HG03025 (cell line): ENCODE measurements around the gene TTLL4.
"Not testable (repeated sequence)": the region's sequence is repeated elsewhere in the genome, so short reads cannot be mapped to it uniquely, and the experiment has no call there.

Source experiments
- ATAC-seq: cut with Tn5 transposase; IDR thresholded peaks from one replicate; pipeline ENCODE4 v1.9.1; 2021; ENCODE audit warnings: mild to moderate bottlenecking, moderate library complexity; ENCODE audit not compliant: unreplicated experiment, low FRiP score

TTLL4 gene

GRCh38 chr2:218744615-218745014, 34.0 kb downstream of the TTLL4 start:
- ATAC-seq = no peak

- ATAC-seq = no peak
These were observed 34.5 kb downstream of the TTLL4 start for GRCh38 chr2:218745160-218745558.

GRCh38 chr2:218745559-218746469, 35.2 kb downstream of the TTLL4 start:
- ATAC-seq = no peak

GRCh38 chr2:218746470-218746795, 35.8 kb downstream of the TTLL4 start:
- ATAC-seq = no peak

- no peak for ATAC-seq
These were observed 36.3 kb downstream of the TTLL4 start for GRCh38 chr2:218746960-218747359.

GRCh38 chr2:218748741-218749441, 38.3 kb downstream of the TTLL4 start:
- ATAC-seq = no peak

GRCh38 chr2:218754201-218754600, 43.6 kb downstream of the TTLL4 start:
- ATAC-seq = no peak

GRCh38 chr2:218754781-218755180, 44.1 kb downstream of the TTLL4 start:
- no peak for ATAC-seq

- no peak for ATAC-seq
These were observed 44.5 kb downstream of the TTLL4 start for GRCh38 chr2:218755198-218755566.

GRCh38 chr2:218755567-218756404, 45.2 kb downstream of the TTLL4 start:
- ATAC-seq = no peak

- ATAC-seq = no peak
These were observed 46.2 kb downstream of the TTLL4 start for GRCh38 chr2:218756599-218757377.

GRCh38 chr2:218761795-218762194, 51.2 kb downstream of the TTLL4 start:
- no peak for ATAC-seq

- ATAC-seq = not testable (repeated sequence)
These were observed 62.1 kb downstream of the TTLL4 start for GRCh38 chr2:218772759-218773158.

GRCh38 chr2:218773881-218774280, 63.2 kb downstream of the TTLL4 start:
- no peak for ATAC-seq

GRCh38 chr2:218776488-218776887, 65.9 kb downstream of the TTLL4 start:
- no peak for ATAC-seq

GRCh38 chr2:218777276-218777990, 66.8 kb downstream of the TTLL4 start:
- no peak for ATAC-seq

GRCh38 chr2:218780046-218780445, 69.4 kb downstream of the TTLL4 start:
- ATAC-seq = no peak

GRCh38 chr2:218780851-218781690, 70.4 kb downstream of the TTLL4 start:
- no peak for ATAC-seq
